PFSK-1 (cell line): ENCODE results near the gene IQGAP2.

Experiments
- FOXP2 ChIP-seq: optimal IDR thresholded peaks from 2 replicates; pipeline ENCODE3; 2011; ENCODE audit warnings: borderline replicate concordance, control low read depth, inconsistent platforms; ENCODE audit not compliant: insufficient read depth; ENCODE audit errors: extremely low read length, extremely low read depth
- POLR2AphosphoS5 ChIP-seq: IDR thresholded peaks from 2 replicates; pipeline ENCODE4 v1.6.1; 2012; ENCODE audit warnings: low read depth, mild to moderate bottlenecking, control low read depth, low read length, moderate library complexity
- SIN3A ChIP-seq: IDR thresholded peaks from 2 replicates; pipeline ENCODE4 v1.6.1; 2012; ENCODE audit warnings: mild to moderate bottlenecking, low read length, moderate library complexity, borderline replicate concordance; ENCODE audit not compliant: insufficient read depth
- TAF1 ChIP-seq: IDR thresholded peaks from 2 replicates; pipeline ENCODE4 v1.6.1; 2012; ENCODE audit warnings: low read length, control low read depth, borderline replicate concordance; ENCODE audit not compliant: insufficient read depth
- TF ChIP-seq, protein P1 (sequence below), 2 experiments: IDR thresholded peaks; 2 replicates each; pipeline versions ENCODE4 v1.6.1 to v1.8.0; 2011 to 2012; ENCODE audit warnings: low read depth in 2 of 2, low read length in 2 of 2, control low read depth in 1 of 2, inconsistent platforms in 1 of 2, mild to moderate bottlenecking in 1 of 2, moderate library complexity in 1 of 2; ENCODE audit not compliant: insufficient read depth in 1 of 2

The IQGAP2 gene

DNA sequence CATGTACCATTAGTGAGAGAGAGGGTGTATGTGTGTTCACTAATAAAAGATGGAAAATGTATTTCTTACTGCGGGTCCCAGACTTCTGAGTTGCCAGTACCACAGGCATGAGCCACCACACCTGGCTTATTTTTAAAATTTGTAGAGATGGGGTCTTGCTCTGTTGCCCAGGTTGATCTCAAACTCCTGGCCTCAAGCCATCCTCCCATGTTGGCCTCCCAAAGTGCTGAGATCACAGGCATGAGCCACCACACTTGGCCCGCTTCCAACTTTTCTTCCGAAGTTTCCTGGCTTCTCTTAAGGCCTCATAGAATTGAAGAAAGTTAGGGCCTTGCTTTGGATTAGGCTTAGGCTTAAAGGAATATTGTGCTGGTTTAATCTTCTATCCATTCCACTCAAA lies 260.5 kb downstream of the IQGAP2 start:
- TF ChIP-seq TAF1 (no peak), FOXP2 (no peak), SIN3A (no peak), POLR2AphosphoS5 (no peak)
- TF ChIP-seq, protein P1, sequence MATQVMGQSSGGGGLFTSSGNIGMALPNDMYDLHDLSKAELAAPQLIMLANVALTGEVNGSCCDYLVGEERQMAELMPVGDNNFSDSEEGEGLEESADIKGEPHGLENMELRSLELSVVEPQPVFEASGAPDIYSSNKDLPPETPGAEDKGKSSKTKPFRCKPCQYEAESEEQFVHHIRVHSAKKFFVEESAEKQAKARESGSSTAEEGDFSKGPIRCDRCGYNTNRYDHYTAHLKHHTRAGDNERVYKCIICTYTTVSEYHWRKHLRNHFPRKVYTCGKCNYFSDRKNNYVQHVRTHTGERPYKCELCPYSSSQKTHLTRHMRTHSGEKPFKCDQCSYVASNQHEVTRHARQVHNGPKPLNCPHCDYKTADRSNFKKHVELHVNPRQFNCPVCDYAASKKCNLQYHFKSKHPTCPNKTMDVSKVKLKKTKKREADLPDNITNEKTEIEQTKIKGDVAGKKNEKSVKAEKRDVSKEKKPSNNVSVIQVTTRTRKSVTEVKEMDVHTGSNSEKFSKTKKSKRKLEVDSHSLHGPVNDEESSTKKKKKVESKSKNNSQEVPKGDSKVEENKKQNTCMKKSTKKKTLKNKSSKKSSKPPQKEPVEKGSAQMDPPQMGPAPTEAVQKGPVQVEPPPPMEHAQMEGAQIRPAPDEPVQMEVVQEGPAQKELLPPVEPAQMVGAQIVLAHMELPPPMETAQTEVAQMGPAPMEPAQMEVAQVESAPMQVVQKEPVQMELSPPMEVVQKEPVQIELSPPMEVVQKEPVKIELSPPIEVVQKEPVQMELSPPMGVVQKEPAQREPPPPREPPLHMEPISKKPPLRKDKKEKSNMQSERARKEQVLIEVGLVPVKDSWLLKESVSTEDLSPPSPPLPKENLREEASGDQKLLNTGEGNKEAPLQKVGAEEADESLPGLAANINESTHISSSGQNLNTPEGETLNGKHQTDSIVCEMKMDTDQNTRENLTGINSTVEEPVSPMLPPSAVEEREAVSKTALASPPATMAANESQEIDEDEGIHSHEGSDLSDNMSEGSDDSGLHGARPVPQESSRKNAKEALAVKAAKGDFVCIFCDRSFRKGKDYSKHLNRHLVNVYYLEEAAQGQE (IDR thresholded peaks at IDR 0.05; ENCODE audit: insufficient read depth in 1 of 2, low read depth in 2 of 2, low read length in 2 of 2) = no peak

DNA sequence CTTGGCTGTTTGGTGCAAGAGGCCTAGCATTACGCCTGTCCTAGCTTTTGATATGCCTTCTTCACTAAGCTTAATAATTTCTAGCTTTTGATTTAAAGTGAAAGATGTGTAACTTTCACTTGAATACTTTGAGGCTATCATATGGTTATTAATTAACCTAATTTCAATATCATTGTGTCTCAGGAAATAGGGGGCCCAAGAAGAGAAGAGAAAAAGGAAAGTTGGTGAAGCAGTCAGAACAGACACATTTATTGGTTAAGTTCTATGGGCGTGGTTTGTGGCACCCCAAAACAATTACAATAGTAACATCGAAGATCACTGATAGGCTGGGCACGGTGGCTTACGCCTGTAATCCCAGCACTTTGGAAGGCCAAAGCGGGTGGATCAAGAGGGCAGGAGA lies 261.0 kb downstream of the IQGAP2 start:
- TF ChIP-seq SIN3A (no peak), FOXP2 (no peak), POLR2AphosphoS5 (no peak), TAF1 (no peak)
- TF ChIP-seq, protein P1 (IDR thresholded peaks at IDR 0.05; ENCODE audit: insufficient read depth in 1 of 2, low read depth in 2 of 2, low read length in 2 of 2) = no peak

DNA sequence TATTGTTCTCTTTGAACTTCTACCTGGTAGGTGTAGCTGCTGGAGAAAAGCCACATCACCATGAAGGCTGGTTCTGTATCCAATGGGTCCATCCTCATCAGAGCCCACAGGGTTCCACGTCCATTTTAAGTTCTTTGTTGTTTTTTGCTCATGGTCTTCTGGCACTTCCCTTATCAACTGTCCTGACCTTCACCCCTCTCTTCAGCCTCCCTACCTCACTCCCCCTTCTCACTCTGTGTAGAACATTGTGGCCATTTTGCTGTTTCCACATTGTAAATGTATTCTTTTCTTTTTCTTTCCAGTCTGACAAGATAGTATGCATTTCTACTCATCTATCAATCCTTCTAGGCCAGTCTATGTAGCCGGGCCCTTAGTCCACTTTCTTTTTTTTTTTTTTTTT lies 264.4 kb downstream of the IQGAP2 start:
- TF ChIP-seq FOXP2 (no peak), TAF1 (no peak), SIN3A (no peak), POLR2AphosphoS5 (no peak)
- TF ChIP-seq, protein P1 (IDR thresholded peaks at IDR 0.05; ENCODE audit: insufficient read depth in 1 of 2, low read depth in 2 of 2, low read length in 2 of 2) = no peak

DNA sequence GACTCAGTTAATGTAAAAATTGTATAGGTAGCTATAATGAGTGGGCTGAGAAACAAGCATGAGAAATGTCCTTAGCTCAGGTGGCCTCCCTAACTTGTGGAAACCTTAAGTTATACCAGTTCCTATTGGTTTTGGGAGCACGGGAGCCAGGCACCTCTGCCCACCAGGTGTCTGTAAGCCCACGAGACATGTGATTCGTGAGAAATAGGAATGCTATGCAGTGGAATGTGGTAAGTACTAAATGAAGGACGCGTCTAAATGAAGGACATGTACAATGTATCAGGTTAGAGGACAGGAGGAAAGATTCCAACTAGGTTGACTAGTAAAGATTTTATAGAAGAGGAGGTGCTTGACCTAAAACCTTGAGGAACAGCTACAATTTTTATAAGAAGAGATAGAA lies 266.2 kb downstream of the IQGAP2 start:
- TF ChIP-seq TAF1 (no peak), POLR2AphosphoS5 (no peak), SIN3A (no peak), FOXP2 (no peak)
- TF ChIP-seq, protein P1 (IDR thresholded peaks at IDR 0.05; ENCODE audit: insufficient read depth in 1 of 2, low read depth in 2 of 2, low read length in 2 of 2) = no peak

DNA sequence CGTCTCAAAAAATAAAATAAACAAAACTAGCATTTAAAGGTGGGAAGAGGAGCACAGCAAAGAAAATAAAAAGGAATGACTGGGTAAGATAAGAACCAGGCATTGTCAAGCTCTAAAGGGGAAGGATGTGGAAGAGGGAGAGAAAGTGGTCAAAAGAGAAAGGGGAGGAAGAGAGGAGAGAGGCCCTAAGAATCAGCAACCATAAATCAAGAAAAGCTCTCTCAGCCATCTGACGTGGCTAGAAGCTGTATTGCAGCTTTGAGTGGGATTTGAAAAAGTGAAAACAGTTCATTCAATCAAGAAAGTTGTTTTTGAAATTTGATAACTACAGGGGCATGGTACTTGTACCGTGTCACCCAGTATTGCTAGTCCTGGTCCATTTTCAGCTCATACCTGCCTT lies 267.4 kb downstream of the IQGAP2 start:
- TF ChIP-seq, protein P1 (IDR thresholded peaks at IDR 0.05; ENCODE audit: insufficient read depth in 1 of 2, low read depth in 2 of 2, low read length in 2 of 2) = no peak
- TF ChIP-seq TAF1 (no peak), FOXP2 (no peak), POLR2AphosphoS5 (no peak)
